NT2/D1 (cell line): ENCODE measurements around the gene RAB3C.

ENCODE experiments used
- DNase-seq: peaks from one replicate; pipeline ENCODE4 v3.0.0-alpha.2; 2011; ENCODE audit warnings: low read depth, low spot score
- H3K27me3 ChIP-seq: 2 replicates; pipeline ENCODE4 v1.6.0; 2011; ENCODE audit warnings: mild to moderate bottlenecking; ENCODE audit not compliant: insufficient read length, insufficient read depth
- H3K36me3 ChIP-seq: 2 replicates; pipeline ENCODE4 v1.6.1; 2011; ENCODE audit warnings: mild to moderate bottlenecking, low read length, mixed read lengths; ENCODE audit not compliant: insufficient read depth, insufficient read length
- H3K4me1 ChIP-seq: 2 replicates; pipeline ENCODE4 v1.5.1; 2011; ENCODE audit not compliant: insufficient read depth, insufficient read length
- H3K4me3 ChIP-seq: 2 replicates; pipeline ENCODE4 v1.5.1; 2011; ENCODE audit warnings: low read depth; ENCODE audit not compliant: insufficient read length
- H3K9ac ChIP-seq: 2 replicates; pipeline ENCODE4 v1.6.0; 2011; ENCODE audit warnings: low read depth; ENCODE audit not compliant: insufficient read length
- H3K9me3 ChIP-seq: 2 replicates; pipeline ENCODE4 v1.5.1; 2011; ENCODE audit warnings: mild to moderate bottlenecking, low read length; ENCODE audit not compliant: insufficient read depth
- SUZ12 ChIP-seq: IDR thresholded peaks from 2 replicates; pipeline ENCODE4 v1.6.1; 2011; ENCODE audit not compliant: insufficient read length, insufficient read depth; ENCODE audit errors: extremely low read depth
- YY1 ChIP-seq: IDR thresholded peaks from 2 replicates; pipeline ENCODE4 v1.6.1; 2011; ENCODE audit not compliant: insufficient read length, insufficient read depth
- ZNF274 ChIP-seq: IDR thresholded peaks from 2 replicates; pipeline ENCODE4 v1.6.1; 2011; ENCODE audit warnings: mild to moderate bottlenecking, low read depth, low read length

Gene RAB3C

DNA sequence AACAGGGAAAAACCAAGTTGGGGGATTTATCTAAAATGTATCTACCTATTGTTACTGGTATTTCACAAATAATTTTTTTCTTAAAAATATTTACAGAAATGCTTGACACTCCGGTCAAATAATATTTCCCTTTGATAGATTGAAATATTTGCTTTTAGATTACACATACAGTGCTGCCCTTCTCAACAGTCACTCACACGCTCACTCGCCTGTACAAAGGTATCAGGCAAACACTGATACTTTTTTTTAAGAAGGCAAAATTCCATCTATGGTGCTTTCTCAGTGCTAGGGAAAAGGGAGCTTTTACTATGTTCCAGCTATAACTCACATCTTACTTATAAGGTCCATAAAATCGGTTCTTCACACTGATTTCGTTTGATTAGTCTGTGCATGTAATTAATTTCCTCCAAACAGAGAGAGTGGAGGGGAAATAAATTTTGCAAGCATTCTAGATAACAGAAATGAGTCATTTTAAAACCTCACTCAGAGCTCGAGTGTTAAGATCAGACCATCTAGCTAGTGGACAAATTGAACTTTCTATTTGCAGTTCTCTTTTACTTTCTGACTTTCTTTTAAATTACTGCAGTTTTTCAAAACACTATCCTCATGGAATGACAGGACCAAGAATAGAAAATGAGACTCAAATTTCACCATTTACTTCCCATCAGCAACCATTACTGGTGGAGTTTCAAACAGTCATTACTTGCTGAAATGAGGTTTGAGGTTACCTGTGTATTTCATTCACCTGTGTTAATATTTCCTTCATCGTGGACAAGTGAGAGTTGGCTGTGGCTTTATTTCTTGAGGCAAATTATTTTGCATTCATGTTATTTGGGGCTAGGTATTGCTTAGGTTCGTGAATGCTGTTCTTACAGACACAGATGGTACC is 273.2 kb downstream of the RAB3C start:
- no peak overlapping the region for H3K4me3 ChIP-seq
- no peaks in the 10 kb centered on the region for H3K9me3 ChIP-seq
- H3K36me3 ChIP-seq: no peaks in the 10 kb centered on the region
- H3K4me1 ChIP-seq: no peaks in the 10 kb centered on the region
- no peak overlapping the region for H3K9ac ChIP-seq
- H3K27me3 ChIP-seq: no peaks in the 10 kb centered on the region
- DNase-seq: no peak
- TF ChIP-seq ZNF274 (no peak), YY1 (no peak), SUZ12 (no peak)

DNA sequence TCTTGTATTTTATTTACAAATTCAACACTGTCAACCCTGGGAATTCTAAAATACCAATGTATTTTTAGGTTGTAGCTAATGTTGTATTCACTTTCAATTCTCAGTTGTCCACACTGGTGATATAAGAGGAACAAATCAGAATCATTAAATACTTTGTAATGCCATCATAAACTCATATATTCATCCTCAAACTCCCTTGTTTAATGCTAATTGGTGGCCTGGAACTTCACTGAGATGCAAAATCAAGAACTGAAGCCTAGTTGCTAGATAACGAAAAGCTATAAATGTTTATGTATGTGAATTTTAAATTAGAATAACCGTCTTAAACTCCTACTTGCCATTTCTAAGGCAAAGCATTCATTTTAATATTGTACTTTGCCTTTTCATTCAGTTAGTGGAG is 274.7 kb downstream of the RAB3C start:
- Histone ChIP-seq H3K27me3 (no peaks in the 10 kb centered on the region), H3K9me3 (no peaks in the 10 kb centered on the region), H3K36me3 (no peaks in the 10 kb centered on the region), H3K9ac (no peak overlapping the region), H3K4me3 (no peak overlapping the region), H3K4me1 (no peaks in the 10 kb centered on the region)
- no peak for DNase-seq
- no peak for TF ChIP-seq YY1
- TF ChIP-seq ZNF274: no peak
- TF ChIP-seq SUZ12: no peak

DNA sequence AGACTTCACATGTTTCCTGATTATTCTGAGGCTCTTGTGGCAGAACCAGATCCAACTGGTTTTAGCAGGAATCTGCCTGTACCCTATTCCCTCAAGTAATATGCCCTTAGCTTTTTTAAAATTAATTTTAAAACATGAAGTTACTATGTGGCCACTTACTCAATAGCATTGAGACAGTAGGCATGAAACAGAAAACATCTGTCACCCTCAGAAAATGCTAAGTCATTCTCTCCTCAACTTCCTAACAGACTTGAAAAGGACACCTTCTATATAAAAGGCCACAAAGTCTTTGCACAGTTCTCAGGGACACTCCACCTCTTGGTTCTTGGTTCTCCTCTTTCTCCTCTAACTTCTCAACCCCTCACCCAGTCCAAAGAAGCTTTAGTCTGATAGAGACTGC is 277.8 kb downstream of the RAB3C start:
- H3K4me1 ChIP-seq: no peaks in the 10 kb centered on the region
- DNase-seq: no peak
- TF ChIP-seq ZNF274: no peak
- TF ChIP-seq YY1: no peak
- no peak for TF ChIP-seq SUZ12
- no peak overlapping the region for H3K4me3 ChIP-seq
- H3K9me3 ChIP-seq: no peaks in the 10 kb centered on the region
- no peaks in the 10 kb centered on the region for H3K27me3 ChIP-seq
- H3K36me3 ChIP-seq: no peaks in the 10 kb centered on the region
- H3K9ac ChIP-seq: no peak overlapping the region

DNA sequence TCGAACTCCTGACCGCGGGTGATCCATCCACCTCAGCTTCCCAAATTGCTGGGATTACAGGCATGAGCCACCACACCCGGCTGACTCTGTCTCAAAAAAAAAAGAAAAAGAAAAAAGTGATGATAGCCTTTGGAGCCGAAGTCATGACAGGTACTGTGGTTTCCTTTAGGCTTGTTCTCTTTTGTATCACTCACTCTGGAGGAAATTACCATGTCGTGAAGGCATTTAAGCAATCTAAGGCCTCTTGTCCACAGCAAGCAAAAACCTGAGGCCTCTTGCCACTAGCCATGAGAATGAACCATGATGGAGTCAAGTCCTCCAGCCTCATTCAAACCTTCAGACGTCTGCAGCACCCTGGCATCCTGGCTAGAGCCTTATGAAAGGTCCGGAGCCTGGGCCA is 286.1 kb downstream of the RAB3C start:
- Histone ChIP-seq H3K4me1 (no peaks in the 10 kb centered on the region), H3K9me3 (no peaks in the 10 kb centered on the region), H3K27me3 (no peaks in the 10 kb centered on the region), H3K36me3 (no peaks in the 10 kb centered on the region), H3K9ac (no peak overlapping the region), H3K4me3 (no peak overlapping the region)
- no peak for TF ChIP-seq SUZ12
- no peak for TF ChIP-seq YY1
- TF ChIP-seq ZNF274: no peak
- no peak for DNase-seq

DNA sequence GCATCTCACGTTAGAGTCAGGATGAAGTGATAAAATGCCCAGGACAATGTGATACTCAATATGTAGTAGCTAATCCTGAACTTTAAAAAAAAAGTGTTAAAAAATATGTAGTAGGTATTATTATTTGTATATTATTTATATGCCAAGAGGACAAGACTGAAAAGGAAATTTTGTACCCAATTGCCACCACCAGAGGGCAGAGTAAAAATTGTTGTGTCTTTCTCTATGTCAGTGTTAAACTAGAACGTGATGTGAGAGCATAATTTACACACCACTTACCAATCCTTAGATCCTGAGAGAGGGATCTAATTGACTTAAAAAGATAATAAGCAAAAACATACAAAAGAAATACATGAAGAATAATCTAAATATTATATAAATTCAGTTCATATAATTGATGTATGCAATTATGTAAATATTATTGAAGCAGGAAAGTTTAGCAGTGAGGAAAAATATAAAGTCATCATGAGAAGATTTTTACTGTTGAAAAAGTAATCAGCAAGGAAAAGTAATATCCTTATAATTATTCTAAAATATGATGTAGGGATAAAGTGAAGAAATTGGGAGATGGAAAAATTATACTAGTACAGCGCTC is 288.9 kb downstream of the RAB3C start:
- no peaks in the 10 kb centered on the region for H3K4me1 ChIP-seq
- H3K9ac ChIP-seq: no peak overlapping the region
- no peak for TF ChIP-seq SUZ12
- TF ChIP-seq YY1: no peak
- TF ChIP-seq ZNF274: no peak
- H3K4me3 ChIP-seq: no peak overlapping the region
- H3K36me3 ChIP-seq: no peaks in the 10 kb centered on the region
- H3K9me3 ChIP-seq: no peaks in the 10 kb centered on the region
- H3K27me3 ChIP-seq: no peaks in the 10 kb centered on the region
- no peak for DNase-seq

DNA sequence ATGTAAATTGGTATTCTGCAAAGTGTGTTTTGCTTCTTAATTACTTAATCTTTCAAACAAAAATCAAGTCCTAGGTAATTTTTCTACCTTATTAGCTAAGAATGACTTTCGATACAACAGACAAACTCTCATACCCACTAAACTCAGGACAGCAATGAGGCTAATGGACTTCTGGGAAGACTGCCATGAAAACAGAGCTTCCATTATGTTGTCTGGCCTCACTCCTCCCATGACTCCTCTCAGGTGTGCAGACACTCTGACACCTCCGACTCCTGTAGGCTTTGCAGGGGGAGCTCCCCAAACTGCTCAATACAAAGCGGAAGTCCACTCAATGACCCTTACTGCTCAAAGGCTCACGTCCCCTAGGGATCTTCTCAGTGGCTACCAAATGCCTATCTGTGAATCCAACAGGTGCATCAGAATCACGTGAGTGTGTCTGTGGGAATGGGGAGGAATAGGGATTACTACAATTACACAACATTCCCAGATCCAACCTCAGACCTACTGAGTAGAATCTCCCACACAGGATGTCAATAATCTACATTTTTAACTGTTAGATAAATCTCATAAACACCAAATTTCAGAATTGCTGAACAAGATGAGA is 289.9 kb downstream of the RAB3C start:
- TF ChIP-seq YY1 (no peak), SUZ12 (no peak), ZNF274 (no peak)
- Histone ChIP-seq H3K4me3 (no peak overlapping the region), H3K4me1 (no peaks in the 10 kb centered on the region), H3K27me3 (no peaks in the 10 kb centered on the region), H3K9me3 (no peaks in the 10 kb centered on the region), H3K9ac (no peak overlapping the region), H3K36me3 (no peaks in the 10 kb centered on the region)
- no peak for DNase-seq

DNA sequence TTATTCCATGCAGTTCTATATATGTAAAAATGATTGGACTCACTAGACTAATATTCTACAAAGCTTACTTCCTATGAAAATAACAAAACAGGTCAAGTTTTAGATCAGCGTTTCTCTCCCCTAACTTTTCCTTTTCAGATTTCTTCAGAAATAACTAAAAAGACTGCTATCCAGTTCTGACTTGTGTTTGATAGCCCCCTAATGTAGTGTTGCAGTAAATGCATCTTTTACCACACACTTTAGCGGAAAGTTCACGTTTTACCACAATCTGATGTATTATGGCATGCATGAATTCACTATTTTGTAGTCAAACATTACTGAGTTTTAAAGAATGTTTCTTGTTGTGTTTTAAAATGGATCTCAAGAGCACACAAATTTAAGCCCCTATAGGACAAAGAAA is 292.7 kb downstream of the RAB3C start:
- Histone ChIP-seq H3K36me3 (no peaks in the 10 kb centered on the region), H3K4me3 (no peak overlapping the region), H3K9ac (no peak overlapping the region), H3K4me1 (no peaks in the 10 kb centered on the region), H3K27me3 (no peaks in the 10 kb centered on the region), H3K9me3 (no peaks in the 10 kb centered on the region)
- no peak for DNase-seq
- TF ChIP-seq YY1 (no peak), SUZ12 (no peak)
